Activated CD8-positive, alpha-beta memory T cell treated with anti-CD3 and anti-CD28 coated beads, Interleukin-2, amount 50 U/mL, for 24 hours (primary cell): ENCODE results near the gene LRFN2.

Experiments used
- DNase-seq: peaks from one replicate; pipeline ENCODE4 v3.0.0-alpha.2; 2020; ENCODE audit errors: extremely low read depth

LRFN2 gene

DNA sequence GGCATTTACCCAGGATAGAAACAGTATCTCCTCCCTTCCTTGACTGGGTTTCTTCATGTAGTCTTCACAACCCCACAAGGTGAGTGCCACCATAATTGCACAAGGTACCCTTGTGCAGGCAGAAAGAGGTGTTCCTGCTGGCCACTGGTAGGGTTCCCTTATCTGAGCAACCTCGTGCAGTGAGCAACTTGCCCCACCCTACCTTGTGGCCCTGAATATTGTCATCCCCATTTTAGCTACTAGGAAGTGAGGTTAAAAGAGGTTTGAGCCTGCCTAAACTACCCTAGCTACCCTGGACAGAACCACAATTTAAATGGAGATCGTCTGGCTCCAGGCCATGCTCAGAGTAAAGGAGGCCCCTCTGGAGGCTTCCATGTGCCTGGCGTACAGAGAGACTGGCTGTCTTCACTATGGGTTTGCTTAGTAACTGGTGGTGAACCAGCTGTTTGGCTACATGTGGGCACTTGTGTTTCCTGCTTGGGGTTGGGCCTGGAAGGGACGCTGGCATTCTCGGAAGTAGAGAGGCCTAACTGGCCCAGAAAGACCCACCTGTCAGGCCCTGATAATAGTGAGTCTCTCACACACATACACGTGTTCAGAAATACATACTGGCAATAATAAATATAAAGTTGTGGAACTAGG is 148.8 kb downstream of the LRFN2 start:
- no peak for DNase-seq

DNA sequence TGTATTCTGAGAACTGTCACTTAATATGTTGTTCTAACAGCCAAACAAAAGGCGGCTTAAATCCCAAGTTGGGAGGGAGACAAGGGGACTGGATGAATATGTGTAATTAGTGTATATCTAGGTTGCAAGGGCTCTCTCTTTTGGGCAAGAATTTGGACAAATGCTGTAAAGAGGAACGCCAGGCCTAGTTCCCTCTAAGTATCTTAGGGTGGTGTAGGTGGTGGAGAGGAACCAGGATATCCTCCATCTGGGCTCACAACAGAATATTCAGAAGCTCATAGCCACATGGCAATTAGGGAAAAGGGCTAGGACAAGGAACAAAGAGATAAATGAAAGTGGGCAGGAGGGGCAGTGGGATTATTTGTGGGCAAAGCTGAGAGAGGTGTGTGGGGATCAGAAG is 149.5 kb downstream of the LRFN2 start:
- no peak for DNase-seq

- no peak for DNase-seq
Observed at GRCh38 chr6:40436685-40437604, 150.2 kb downstream of the LRFN2 start.

- DNase-seq, result no peak
Observed at GRCh38 chr6:40432982-40433381, 154.2 kb downstream of the LRFN2 start.

GRCh38 chr6:40431706-40432105 is 155.5 kb downstream of the LRFN2 start:
- DNase-seq, result no peak

DNA sequence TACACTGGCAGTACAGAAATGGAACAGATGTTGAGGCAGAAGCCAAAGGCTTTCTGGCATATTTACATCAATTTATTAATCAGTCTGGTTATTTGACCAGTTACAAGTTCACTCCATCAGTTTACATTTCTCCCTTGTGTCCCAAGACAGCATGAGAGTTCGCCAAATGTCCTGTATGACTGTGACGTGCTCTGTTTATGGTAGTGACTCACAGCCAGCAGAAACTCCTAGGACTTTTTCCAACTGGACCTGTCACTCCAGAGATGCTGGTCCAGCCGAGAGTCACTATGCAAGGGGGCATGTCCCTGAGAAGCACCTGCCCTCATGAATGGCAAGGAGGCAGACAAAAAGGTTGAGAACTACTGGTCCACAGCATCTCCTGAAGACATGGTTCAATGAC is 160.0 kb downstream of the LRFN2 start:
- DNase-seq, result no peak

GRCh38 chr6:40426346-40427066 is 160.7 kb downstream of the LRFN2 start:
- no peak for DNase-seq

- no peak for DNase-seq
Observed at GRCh38 chr6:40425192-40425919, 161.8 kb downstream of the LRFN2 start.

GRCh38 chr6:40422046-40422445 is 165.1 kb downstream of the LRFN2 start:
- DNase-seq, result no peak

- DNase-seq, result no peak
Observed at GRCh38 chr6:40419946-40420728, 167.0 kb downstream of the LRFN2 start.

GRCh38 chr6:40419377-40419776 is 167.8 kb downstream of the LRFN2 start:
- no peak for DNase-seq

DNA sequence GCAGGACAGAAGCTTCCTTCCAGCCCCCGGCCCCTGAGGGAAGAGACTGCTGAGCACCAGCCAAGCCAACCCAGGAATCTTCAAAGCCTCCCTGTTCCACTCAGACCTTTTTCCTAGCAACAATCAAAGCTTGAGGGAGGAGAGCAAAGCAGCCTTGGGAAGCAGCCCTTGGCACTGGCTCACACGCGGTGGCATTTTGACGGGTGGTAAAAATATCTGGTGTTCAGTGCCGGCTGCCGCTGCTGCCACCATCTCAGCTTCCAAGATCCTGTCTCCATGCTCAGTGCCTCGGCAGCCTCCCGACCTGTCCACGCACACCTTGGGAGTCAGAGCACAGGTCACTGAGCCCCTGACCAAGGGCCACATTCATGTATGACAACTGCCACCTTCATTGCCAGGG is 170.1 kb downstream of the LRFN2 start:
- DNase-seq, result no peak

- no peak for DNase-seq
Observed at GRCh38 chr6:40414617-40415016, 172.5 kb downstream of the LRFN2 start.

GRCh38 chr6:40413239-40413638 is 173.9 kb downstream of the LRFN2 start:
- no peak for DNase-seq

DNA sequence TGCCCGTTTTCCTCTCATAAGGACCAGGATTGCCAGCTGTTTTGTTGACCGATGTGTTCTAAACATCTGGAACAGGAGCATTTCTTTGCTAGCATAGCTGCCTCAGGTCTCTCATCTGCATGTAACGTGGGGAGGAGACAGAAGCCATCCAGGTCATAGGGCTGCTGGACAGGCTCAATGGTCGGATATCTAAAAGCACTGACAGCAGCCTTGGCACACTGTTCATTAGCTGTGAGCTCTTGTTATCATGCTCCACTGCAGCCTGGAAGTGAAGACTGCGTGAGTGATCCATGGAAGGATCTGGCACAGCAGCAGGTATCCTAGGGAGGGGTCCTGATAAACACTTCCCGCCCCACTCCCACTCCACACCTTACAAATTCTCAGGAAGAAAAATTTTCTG is 175.3 kb downstream of the LRFN2 start:
- DNase-seq, result no peak

DNA sequence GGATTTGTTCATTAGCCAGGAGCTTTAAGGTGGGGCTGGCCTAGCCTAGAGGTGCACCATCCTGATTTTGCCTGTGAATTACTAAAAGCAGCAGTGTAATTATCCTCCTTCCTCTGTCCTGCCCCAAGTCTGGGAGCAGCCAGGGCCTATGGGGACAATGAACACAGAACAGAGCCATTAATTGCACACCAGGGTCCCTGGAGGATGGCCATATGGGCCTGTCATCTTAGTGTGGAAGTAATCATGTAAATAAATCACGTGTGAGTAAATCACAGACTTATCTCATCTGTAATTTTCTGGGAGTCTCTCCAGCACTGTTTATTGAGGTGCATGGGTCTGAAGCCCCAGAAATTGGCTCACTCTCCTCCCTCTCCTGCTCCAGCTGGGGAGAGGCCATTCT is 176.3 kb downstream of the LRFN2 start:
- DNase-seq, result no peak

- DNase-seq, result no peak
Observed at GRCh38 chr6:40409716-40410397, 177.3 kb downstream of the LRFN2 start.

DNA sequence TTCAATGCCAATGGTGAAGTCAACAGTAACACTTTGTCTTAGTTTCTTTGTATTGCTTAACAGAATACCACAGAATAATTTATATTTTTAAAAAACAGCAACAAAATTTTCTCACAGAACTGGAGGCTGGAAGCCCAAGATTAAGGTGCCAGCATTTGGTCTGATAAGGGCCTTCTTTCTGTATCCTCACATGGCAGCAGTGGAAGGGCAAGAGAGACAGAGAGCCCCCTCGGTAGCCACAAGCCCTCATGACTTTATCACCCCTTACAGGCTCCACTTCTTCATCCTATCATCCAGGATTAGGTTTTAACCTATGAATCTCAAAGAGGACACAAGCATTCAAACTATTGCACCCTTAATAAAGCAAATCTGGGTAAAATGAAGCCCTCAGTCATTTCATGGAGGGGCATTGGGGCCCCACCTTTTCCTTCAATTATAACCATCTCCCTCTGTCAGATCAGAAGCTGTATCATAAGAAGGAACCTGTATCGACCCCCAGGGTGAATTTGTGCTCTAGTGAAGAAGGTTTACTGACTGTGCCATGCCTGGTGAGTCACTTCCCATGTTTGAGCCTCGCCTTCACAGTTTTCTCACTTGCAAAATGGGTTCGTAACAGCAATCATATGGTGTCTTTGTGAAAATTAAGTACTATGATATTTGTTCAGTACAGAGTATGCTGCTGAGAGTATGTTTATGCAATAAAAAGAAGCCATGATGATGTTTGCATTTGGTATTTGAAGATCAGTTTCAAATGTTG is 178.2 kb downstream of the LRFN2 start:
- no peak for DNase-seq

DNA sequence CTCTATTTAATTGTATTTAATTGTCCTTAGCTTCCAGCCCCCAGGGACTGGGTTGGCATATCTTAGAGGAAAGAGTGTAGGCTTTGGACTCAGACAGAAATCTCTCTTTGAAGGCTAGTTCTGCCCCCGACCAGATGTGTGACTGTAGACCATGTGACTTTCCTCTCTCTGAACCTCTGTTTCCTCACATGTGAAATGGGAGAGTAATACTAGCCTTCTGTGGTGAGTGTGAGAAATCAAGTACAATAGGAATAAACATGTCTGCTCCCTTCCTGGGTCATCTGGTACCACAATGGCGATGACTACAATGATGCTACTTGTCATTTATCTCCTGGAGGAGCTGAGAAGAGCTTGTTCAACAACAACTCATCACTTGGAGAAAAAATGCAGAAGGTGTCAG is 179.9 kb downstream of the LRFN2 start:
- DNase-seq, result no peak

DNA sequence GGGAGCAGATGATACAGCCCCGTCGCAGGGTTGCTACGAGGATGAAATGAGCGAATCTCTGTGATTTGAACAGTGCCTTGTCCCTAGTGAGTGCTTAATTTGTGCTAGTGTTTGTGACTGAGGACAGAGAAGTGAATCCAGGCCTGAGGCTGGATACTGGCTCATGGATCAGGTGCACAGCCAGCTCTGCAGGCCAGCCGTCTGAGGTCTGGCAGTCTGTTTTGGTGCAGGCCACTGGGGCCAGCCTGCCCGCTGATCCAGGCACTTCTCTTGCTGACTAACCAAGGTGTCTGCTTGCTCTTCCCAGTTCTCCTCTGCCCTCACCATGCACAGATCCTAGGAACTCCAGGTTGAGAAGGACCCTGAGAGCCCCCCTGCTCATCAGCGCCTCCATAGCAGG is 181.0 kb downstream of the LRFN2 start:
- DNase-seq, result no peak
